Body of pancreas (tissue), 4 donors: ENCODE results near the gene HCAR2.
"Not testable (repeated sequence)": the region's sequence is repeated elsewhere in the genome, so short reads cannot be mapped to it uniquely, and the experiment has no call there.

Experiments used
- CTCF ChIP-seq, 7 experiments: fragments of 450-650 bp in 4 of 7; fragments of 200-600 bp in 3 of 7; sonication (generic) in 3 of 7; IDR thresholded peaks; one replicate each; pipeline ENCODE4 v1.5.1; 2016 to 2019; ENCODE audit warnings: antibody characterized with exemption in 7 of 7
- POLR2A ChIP-seq, 3 donors: fragments of 450-650 bp; IDR thresholded peaks; one replicate each; pipeline ENCODE4 v1.6.1; 2016; ENCODE audit warnings: antibody characterized with exemption in 3 of 3, mild to moderate bottlenecking in 2 of 3

- not testable (repeated sequence) for TF ChIP-seq CTCF, POLR2A (IDR thresholded peaks at IDR 0.05)
These were observed 7.2 kb upstream of the HCAR2 start for GRCh38 chr12:122710341-122710740.
